ENCODE results near the gene CIB2.
A peak's percentile ranks its signal among the peaks of the same experiment; 100 is the strongest.

CIB2 gene

GRCh38 chr15:78080088-78080460, 51.2 kb downstream of the CIB2 start:
- no peak for TF ChIP-seq REPIN1 (tag by site-specific recombination; IDR thresholded peaks at IDR 0.05; ENCODE audit: low read depth)
- peaks cover 9% of the 10 kb centered on the region for H3K4me1 ChIP-seq (ENCODE audit: control insufficient read depth, insufficient read depth, low read length)
- H3K27ac ChIP-seq (ENCODE audit: extremely low read depth, low read depth, low read length), result no peak overlapping the region
- ChIA-PET POLR2A (no interaction called here), CTCF (interaction anchor here (1.4 kb wide), 1 partner anchor 28 kb away, joined by 4 read pairs; no protein-coding TSS in a partner anchor)
- H3K36me3 ChIP-seq (ENCODE audit: control insufficient read depth in 2 of 2, insufficient read depth in 1 of 2, low read length in 2 of 2), result no peaks in the 10 kb centered on the region
- no peak overlapping the region for H3K4me3 ChIP-seq (ENCODE audit: low read depth, low read length)
- no peaks in the 10 kb centered on the region for H3K9me3 ChIP-seq (ENCODE audit: control insufficient read depth, insufficient read depth, low read depth, low read length)

- Histone ChIP-seq H3K4me3 (ENCODE audit: low read depth, low read length) (no peak overlapping the region), H3K27ac (ENCODE audit: extremely low read depth, low read depth, low read length) (no peak overlapping the region), H3K36me3 (ENCODE audit: control insufficient read depth in 2 of 2, insufficient read depth in 1 of 2, low read length in 2 of 2) (peaks cover 0 to 4% of the 10 kb centered on the region in 2 experiments; a peak in 1 of 3 replicates), H3K9me3 (ENCODE audit: control insufficient read depth, insufficient read depth, low read depth, low read length) (no peaks in the 10 kb centered on the region), H3K4me1 (ENCODE audit: control insufficient read depth, insufficient read depth, low read length) (peaks cover 9% of the 10 kb centered on the region)
- TF ChIP-seq ZNF184 (tag by site-specific recombination; IDR thresholded peaks at IDR 0.05), result no peak
- TF ChIP-seq ZNF404 (tag by site-specific recombination; IDR thresholded peaks at IDR 0.05), result no peak
- no peak for TF ChIP-seq ZSCAN4 (tag by site-specific recombination; IDR thresholded peaks at IDR 0.05)
- no peak for TF ChIP-seq GLIS2 (tag by site-specific recombination; IDR thresholded peaks at IDR 0.05)
- ChIA-PET CTCF (interaction anchor here (0.6 to 2.1 kb wide), 4 partner anchors 12 to 126 kb away, joined by 3 to 6 read pairs (median 4); no protein-coding TSS in a partner anchor), POLR2A (interaction anchor here (0.7 kb wide), 1 partner anchor 9 kb away, joined by 3 read pairs; no protein-coding TSS in a partner anchor)
Observed at GRCh38 chr15:78079298-78080087, 51.8 kb downstream of the CIB2 start.

- TF ChIP-seq ZSCAN4 (tag by site-specific recombination; IDR thresholded peaks at IDR 0.05) (no peak), PRDM1 (tag by site-specific recombination; IDR thresholded peaks at IDR 0.05) (no peak), ZNF335 (tag by site-specific recombination; conservative IDR thresholded peaks at IDR 0.05) (peak; percentile 77), PATZ1 (tag by site-specific recombination; IDR thresholded peaks at IDR 0.05) (no peak; the same call in 1 of the 2 replicates), ZFHX2 (tag by site-specific recombination; conservative IDR thresholded peaks at IDR 0.05) (no peak), ZSCAN23 (tag by site-specific recombination; IDR thresholded peaks at IDR 0.05) (no peak), ZNF548 (tag by site-specific recombination; IDR thresholded peaks at IDR 0.05) (no peak)
- Histone ChIP-seq H3K9me3 (ENCODE audit: control insufficient read depth, insufficient read depth, low read depth, low read length) (no peaks in the 10 kb centered on the region), H3K4me3 (ENCODE audit: low read depth, low read length) (peak overlapping the region; percentile 88), H3K4me1 (ENCODE audit: control insufficient read depth, insufficient read depth, low read length) (peaks cover 11% of the 10 kb centered on the region), H3K27ac (ENCODE audit: extremely low read depth, low read depth, low read length) (no peak overlapping the region; the same call in 1 of the 2 replicates), H3K36me3 (ENCODE audit: control insufficient read depth in 2 of 2, insufficient read depth in 1 of 2, low read length in 2 of 2) (peaks cover 0 to 4% of the 10 kb centered on the region in 2 experiments; a peak in 1 of 3 replicates)
- ChIA-PET CTCF (interaction anchor here (0.6 to 2.1 kb wide), 7 partner anchors 13 to 111 kb away, joined by 3 to 6 read pairs (median 3); no protein-coding TSS in a partner anchor), POLR2A (interaction anchor here (1.0 kb wide), 1 partner anchor 15 kb away, joined by 3 read pairs; no protein-coding TSS in a partner anchor)
Observed at GRCh38 chr15:78077871-78078210, 53.4 kb downstream of the CIB2 start.
